NCI-H1092 treated with DMSO at 0.1 percent for 48 hours (cell line): ENCODE measurements around the gene GAMT.

Source experiments
- DNase-seq: peaks from one replicate; lab custom pipeline; 2025; lab: John Stamatoyannopoulos, UW

GAMT gene

GRCh38 chr19:1364070-1364704 is 37.2 kb downstream of the GAMT start:
- DNase-seq = no peak

- no peak for DNase-seq
Observed at GRCh38 chr19:1363599-1363998, 37.7 kb downstream of the GAMT start.

- DNase-seq = no peak
Observed at GRCh38 chr19:1362387-1363257, 38.7 kb downstream of the GAMT start.

- no peak for DNase-seq
Observed at GRCh38 chr19:1361601-1362386, 39.5 kb downstream of the GAMT start.

- peak; percentile 55 for DNase-seq
Observed at GRCh38 chr19:1360818-1361461, 40.4 kb downstream of the GAMT start.

- DNase-seq = no peak
Observed at GRCh38 chr19:1360126-1360817, 41.1 kb downstream of the GAMT start.

GRCh38 chr19:1357531-1358109 is 43.7 kb downstream of the GAMT start:
- DNase-seq = peak; percentile 51

- DNase-seq = peak; percentile 35
Observed at GRCh38 chr19:1356508-1356865, 44.9 kb downstream of the GAMT start.

GRCh38 chr19:1355568-1356507 is 45.5 kb downstream of the GAMT start:
- DNase-seq = peak; percentile 35

GRCh38 chr19:1354970-1355567 is 46.3 kb downstream of the GAMT start:
- DNase-seq = no peak

GRCh38 chr19:1353144-1353543 is 48.2 kb downstream of the GAMT start:
- no peak for DNase-seq

GRCh38 chr19:1351381-1351851 is 49.9 kb downstream of the GAMT start:
- no peak for DNase-seq

- no peak for DNase-seq
Observed at GRCh38 chr19:1350867-1351266, 50.5 kb downstream of the GAMT start.

GRCh38 chr19:1349211-1349610 is 52.1 kb downstream of the GAMT start:
- no peak for DNase-seq
